ENCODE data around the gene LRRIQ1.

The LRRIQ1 gene

GRCh38 chr12:85183855-85184254, 147.7 kb downstream of the LRRIQ1 start:
- no peak overlapping the region for H3K4me2 ChIP-seq (ENCODE audit: low read length)
- H3F3A ChIP-seq (ENCODE audit: control insufficient read depth, insufficient read depth): no peaks in the 10 kb centered on the region
- H4K20me1 ChIP-seq (ENCODE audit: control insufficient read depth, insufficient read depth, low read depth, low read length): no peaks in the 10 kb centered on the region
- TF ChIP-seq EZH2phosphoT487 (IDR thresholded peaks at IDR 0.05; ENCODE audit: borderline replicate concordance, low read length) (no peak), CTCF (IDR thresholded peaks at IDR 0.05; ENCODE audit: low read depth, low read length, poor library complexity, severe bottlenecking) (no peak)
- H3K36me3 ChIP-seq (ENCODE audit: control insufficient read depth, low read length): no peaks in the 10 kb centered on the region
- H3K79me2 ChIP-seq (ENCODE audit: control insufficient read depth, low read length): no peaks in the 10 kb centered on the region
- H3K9me2 ChIP-seq (replicated peaks; ENCODE audit: control insufficient read depth, low read length): no peaks in the 10 kb centered on the region
- H3K4me3 ChIP-seq (ENCODE audit: low read length): no peak overlapping the region
- H3K27me3 ChIP-seq (ENCODE audit: control insufficient read depth, low read length): no peaks in the 10 kb centered on the region
- H3K27ac ChIP-seq (ENCODE audit: low read depth, low read length): no peak overlapping the region
- H3K9me3 ChIP-seq (ENCODE audit: control insufficient read depth, insufficient read depth, low read length): no peaks in the 10 kb centered on the region
- no peaks in the 10 kb centered on the region for H3K4me1 ChIP-seq (ENCODE audit: control insufficient read depth, low read length)

GRCh38 chr12:85186236-85186635, 150.1 kb downstream of the LRRIQ1 start:
- TF ChIP-seq EZH2phosphoT487 (IDR thresholded peaks at IDR 0.05; ENCODE audit: borderline replicate concordance, low read length) (no peak), CTCF (IDR thresholded peaks at IDR 0.05; ENCODE audit: low read depth, low read length, poor library complexity, severe bottlenecking) (no peak)
- Histone ChIP-seq H3K9me2 (replicated peaks; ENCODE audit: control insufficient read depth, low read length) (no peaks in the 10 kb centered on the region), H3K9me3 (ENCODE audit: control insufficient read depth, insufficient read depth, low read length) (no peaks in the 10 kb centered on the region), H3K4me2 (ENCODE audit: low read length) (no peak overlapping the region), H3F3A (ENCODE audit: control insufficient read depth, insufficient read depth) (no peaks in the 10 kb centered on the region), H3K4me1 (ENCODE audit: control insufficient read depth, low read length) (no peaks in the 10 kb centered on the region), H3K36me3 (ENCODE audit: control insufficient read depth, low read length) (no peaks in the 10 kb centered on the region), H4K20me1 (ENCODE audit: control insufficient read depth, insufficient read depth, low read depth, low read length) (no peaks in the 10 kb centered on the region), H3K79me2 (ENCODE audit: control insufficient read depth, low read length) (no peaks in the 10 kb centered on the region), H3K27ac (ENCODE audit: low read depth, low read length) (no peak overlapping the region), H3K4me3 (ENCODE audit: low read length) (no peak overlapping the region), H3K27me3 (ENCODE audit: control insufficient read depth, low read length) (no peaks in the 10 kb centered on the region)

- H3K9me3 ChIP-seq (ENCODE audit: control insufficient read depth, insufficient read depth, low read length): no peaks in the 10 kb centered on the region
- no peaks in the 10 kb centered on the region for H4K20me1 ChIP-seq (ENCODE audit: control insufficient read depth, insufficient read depth, low read depth, low read length)
- H3K27ac ChIP-seq (ENCODE audit: low read depth, low read length): no peak overlapping the region
- H3K4me2 ChIP-seq (ENCODE audit: low read length): no peak overlapping the region
- no peaks in the 10 kb centered on the region for H3K9me2 ChIP-seq (replicated peaks; ENCODE audit: control insufficient read depth, low read length)
- H3K36me3 ChIP-seq (ENCODE audit: control insufficient read depth, low read length): no peaks in the 10 kb centered on the region
- H3K79me2 ChIP-seq (ENCODE audit: control insufficient read depth, low read length): no peaks in the 10 kb centered on the region
- H3K4me1 ChIP-seq (ENCODE audit: control insufficient read depth, low read length): no peaks in the 10 kb centered on the region
- no peaks in the 10 kb centered on the region for H3K27me3 ChIP-seq (ENCODE audit: control insufficient read depth, low read length)
- TF ChIP-seq CTCF (IDR thresholded peaks at IDR 0.05; ENCODE audit: low read depth, low read length, poor library complexity, severe bottlenecking) (no peak), EZH2phosphoT487 (IDR thresholded peaks at IDR 0.05; ENCODE audit: borderline replicate concordance, low read length) (no peak)
- no peaks in the 10 kb centered on the region for H3F3A ChIP-seq (ENCODE audit: control insufficient read depth, insufficient read depth)
- no peak overlapping the region for H3K4me3 ChIP-seq (ENCODE audit: low read length)
Observed at GRCh38 chr12:85188619-85189018, 152.5 kb downstream of the LRRIQ1 start.

GRCh38 chr12:85190728-85191127, 154.6 kb downstream of the LRRIQ1 start:
- H3K79me2 ChIP-seq (ENCODE audit: control insufficient read depth, low read length): no peaks in the 10 kb centered on the region

More at GRCh38 chr12:85190728-85191127, 154.6 kb downstream of the LRRIQ1 start:
- no peak for TF ChIP-seq CTCF (IDR thresholded peaks at IDR 0.05; ENCODE audit: low read depth, low read length, poor library complexity, severe bottlenecking)
- no peak for TF ChIP-seq EZH2phosphoT487 (IDR thresholded peaks at IDR 0.05; ENCODE audit: borderline replicate concordance, low read length)
- Histone ChIP-seq H3F3A (ENCODE audit: control insufficient read depth, insufficient read depth) (no peaks in the 10 kb centered on the region), H3K36me3 (ENCODE audit: control insufficient read depth, low read length) (no peaks in the 10 kb centered on the region), H4K20me1 (ENCODE audit: control insufficient read depth, insufficient read depth, low read depth, low read length) (no peaks in the 10 kb centered on the region), H3K27me3 (ENCODE audit: control insufficient read depth, low read length) (no peaks in the 10 kb centered on the region), H3K4me1 (ENCODE audit: control insufficient read depth, low read length) (no peaks in the 10 kb centered on the region), H3K4me2 (ENCODE audit: low read length) (no peak overlapping the region), H3K27ac (ENCODE audit: low read depth, low read length) (no peak overlapping the region), H3K9me3 (ENCODE audit: control insufficient read depth, insufficient read depth, low read length) (no peaks in the 10 kb centered on the region), H3K9me2 (replicated peaks; ENCODE audit: control insufficient read depth, low read length) (no peaks in the 10 kb centered on the region), H3K4me3 (ENCODE audit: low read length) (no peak overlapping the region)
